NB4 (cell line): Measurements from ENCODE around the gene FOCAD.

Experiments used
- DNase-seq: peaks from one replicate; pipeline ENCODE4 v3.0.0; 2010; ENCODE audit warnings: low read depth
- H3K4me3 ChIP-seq: one replicate; pipeline ENCODE4 v1.5.1; 2011; ENCODE audit warnings: mild to moderate bottlenecking, low read depth, low read length, moderate library complexity
- MYC ChIP-seq: IDR thresholded peaks from 2 replicates; pipeline ENCODE4 v1.6.1; 2011; ENCODE audit warnings: low read depth, low read length
- POLR2A ChIP-seq: IDR thresholded peaks from 2 replicates; pipeline ENCODE4 v1.6.1; 2011; ENCODE audit warnings: mild to moderate bottlenecking; ENCODE audit not compliant: insufficient read length; ENCODE audit errors: extremely low read depth
- TF ChIP-seq, protein P1 (sequence below): IDR thresholded peaks from one replicate; pipeline ENCODE4 v1.5.1; 2012; ENCODE audit warnings: low read depth, low read length
- TF ChIP-seq, protein P2 (sequence below): IDR thresholded peaks from 2 replicates; pipeline ENCODE4 v1.6.1; 2011; ENCODE audit warnings: low read depth, low read length

The FOCAD gene

DNA sequence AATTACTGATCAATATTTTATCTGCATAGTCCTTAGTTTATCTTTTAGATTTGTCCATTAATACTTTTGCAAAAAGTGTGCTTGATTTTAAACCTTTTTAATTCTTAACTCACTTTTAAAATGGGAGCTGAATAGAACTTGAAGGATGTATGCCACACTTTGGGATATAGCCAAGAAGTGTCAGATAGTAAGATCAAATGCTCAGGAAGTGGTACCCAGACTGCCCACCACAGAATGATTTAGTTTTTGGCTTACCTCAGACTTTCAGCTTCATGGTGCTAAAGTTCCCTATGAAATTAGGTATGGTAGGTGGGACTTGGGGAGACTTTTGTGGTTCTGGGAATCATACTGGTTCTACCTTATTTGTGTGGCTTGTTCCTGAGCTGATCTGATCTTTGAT is 14.7 kb downstream of the FOCAD start:
- TF ChIP-seq, protein P1, sequence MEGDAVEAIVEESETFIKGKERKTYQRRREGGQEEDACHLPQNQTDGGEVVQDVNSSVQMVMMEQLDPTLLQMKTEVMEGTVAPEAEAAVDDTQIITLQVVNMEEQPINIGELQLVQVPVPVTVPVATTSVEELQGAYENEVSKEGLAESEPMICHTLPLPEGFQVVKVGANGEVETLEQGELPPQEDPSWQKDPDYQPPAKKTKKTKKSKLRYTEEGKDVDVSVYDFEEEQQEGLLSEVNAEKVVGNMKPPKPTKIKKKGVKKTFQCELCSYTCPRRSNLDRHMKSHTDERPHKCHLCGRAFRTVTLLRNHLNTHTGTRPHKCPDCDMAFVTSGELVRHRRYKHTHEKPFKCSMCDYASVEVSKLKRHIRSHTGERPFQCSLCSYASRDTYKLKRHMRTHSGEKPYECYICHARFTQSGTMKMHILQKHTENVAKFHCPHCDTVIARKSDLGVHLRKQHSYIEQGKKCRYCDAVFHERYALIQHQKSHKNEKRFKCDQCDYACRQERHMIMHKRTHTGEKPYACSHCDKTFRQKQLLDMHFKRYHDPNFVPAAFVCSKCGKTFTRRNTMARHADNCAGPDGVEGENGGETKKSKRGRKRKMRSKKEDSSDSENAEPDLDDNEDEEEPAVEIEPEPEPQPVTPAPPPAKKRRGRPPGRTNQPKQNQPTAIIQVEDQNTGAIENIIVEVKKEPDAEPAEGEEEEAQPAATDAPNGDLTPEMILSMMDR, result no peak
- no peak for TF ChIP-seq MYC
- TF ChIP-seq, protein P2, sequence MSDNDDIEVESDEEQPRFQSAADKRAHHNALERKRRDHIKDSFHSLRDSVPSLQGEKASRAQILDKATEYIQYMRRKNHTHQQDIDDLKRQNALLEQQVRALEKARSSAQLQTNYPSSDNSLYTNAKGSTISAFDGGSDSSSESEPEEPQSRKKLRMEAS, result no peak
- DNase-seq, result no peak
- no peak overlapping the region for H3K4me3 ChIP-seq

DNA sequence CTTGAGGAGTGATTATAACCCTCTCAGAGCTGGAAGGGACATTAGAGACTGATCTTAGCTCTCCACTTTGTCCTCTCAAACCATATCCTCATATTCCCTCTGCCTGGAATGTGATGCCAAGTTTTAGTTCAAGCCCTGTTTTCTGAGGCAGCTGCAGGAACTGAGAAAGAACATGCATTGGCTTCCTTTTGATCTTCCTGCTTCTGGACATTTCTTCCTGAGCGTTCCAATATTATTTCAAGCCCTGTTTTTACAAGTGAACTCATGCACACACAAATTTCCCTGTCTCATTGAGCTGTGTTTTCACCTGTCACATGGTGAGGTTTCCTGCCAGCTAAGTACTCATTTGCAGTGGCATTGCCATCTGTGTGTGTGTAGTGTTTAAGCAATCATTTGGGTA is 17.0 kb downstream of the FOCAD start:
- no peak for DNase-seq
- TF ChIP-seq MYC, result no peak
- TF ChIP-seq, protein P2, result no peak
- TF ChIP-seq, protein P1, result no peak
- no peak for TF ChIP-seq POLR2A
- H3K4me3 ChIP-seq, result no peak overlapping the region

DNA sequence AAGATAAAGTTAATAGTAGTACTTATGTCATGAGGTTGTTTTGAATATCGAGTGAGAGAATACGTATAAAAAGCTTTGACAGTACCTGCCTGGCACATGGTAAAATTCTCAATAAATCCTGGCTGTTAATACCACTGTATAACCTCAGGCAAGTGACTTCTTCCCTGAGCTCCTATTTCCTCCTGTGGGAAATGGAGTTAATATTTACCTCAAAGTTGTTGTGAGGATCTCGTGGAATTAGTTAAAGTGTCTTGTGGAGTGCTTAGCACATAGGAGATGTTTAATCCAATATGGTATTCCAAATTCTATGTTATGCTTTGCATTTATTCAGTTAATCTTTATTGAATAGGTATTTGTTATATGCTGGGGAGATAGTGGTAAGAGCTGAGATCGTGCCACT is 18.5 kb downstream of the FOCAD start:
- H3K4me3 ChIP-seq, result no peak overlapping the region
- no peak for DNase-seq
- TF ChIP-seq, protein P1, result no peak
- TF ChIP-seq, protein P2, result no peak
- TF ChIP-seq POLR2A (no peak), MYC (no peak)

DNA sequence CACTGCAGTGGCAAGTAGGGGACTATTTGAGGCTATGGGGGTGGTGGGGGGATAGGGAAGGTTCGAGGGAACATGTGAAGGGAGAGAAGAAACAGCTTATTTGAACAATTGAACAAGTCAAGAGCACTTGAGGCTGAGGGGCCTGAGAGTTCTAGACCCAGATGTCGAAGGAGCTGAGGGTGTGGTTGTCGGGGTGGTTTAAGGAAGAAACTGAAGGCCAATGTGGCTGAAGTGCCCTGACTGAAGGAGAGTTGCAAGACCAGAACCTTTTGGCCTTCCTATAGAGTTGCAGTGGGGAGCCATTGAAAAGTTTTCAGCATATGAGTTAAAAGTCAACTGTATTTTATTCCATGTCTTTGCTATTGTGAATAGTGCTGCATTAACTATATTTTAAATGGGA is 19.1 kb downstream of the FOCAD start:
- no peak overlapping the region for H3K4me3 ChIP-seq
- DNase-seq, result no peak
- TF ChIP-seq, protein P1, result no peak

DNA sequence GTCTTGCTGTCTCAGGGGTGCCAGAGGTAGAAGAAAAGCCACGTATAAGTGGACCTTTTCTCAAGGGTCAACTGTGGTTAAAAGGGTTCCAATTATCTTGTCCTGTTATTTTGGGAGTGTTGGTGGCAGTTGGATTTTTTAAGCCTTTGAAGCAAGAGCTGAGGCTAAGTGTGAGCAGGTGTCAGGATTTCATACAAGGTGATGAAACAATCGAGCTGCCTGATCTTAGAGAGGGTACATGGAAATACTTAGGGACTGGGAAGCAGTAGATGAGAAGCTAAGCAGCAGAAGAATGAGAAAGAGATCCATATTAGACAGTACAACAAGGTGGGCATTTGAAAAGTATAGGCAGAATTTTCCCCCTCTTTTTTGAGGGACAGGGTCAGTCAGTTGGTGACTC is 23.6 kb downstream of the FOCAD start:
- no peak for TF ChIP-seq MYC
- TF ChIP-seq, protein P2, result no peak
- TF ChIP-seq, protein P1, result no peak
- no peak for TF ChIP-seq POLR2A
- no peak for DNase-seq
- H3K4me3 ChIP-seq, result no peak overlapping the region

DNA sequence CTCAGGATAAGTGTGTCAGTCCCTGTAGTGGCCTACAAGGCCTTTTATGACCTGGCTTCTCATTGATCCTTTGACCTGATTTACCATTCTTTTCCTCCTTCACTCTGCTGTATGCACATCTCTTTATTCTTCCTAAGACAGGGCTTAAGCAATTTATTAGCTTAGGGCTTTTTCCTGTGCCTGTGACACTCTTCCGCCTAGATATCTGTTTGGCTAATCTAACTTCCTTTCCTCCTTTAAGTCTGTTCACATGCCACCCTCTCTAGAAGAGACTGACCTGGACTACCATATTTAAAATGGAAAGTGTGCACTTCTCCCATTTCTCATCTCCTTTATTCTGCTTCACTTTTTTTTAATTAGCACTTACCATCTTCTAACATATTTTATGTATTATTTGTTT is 29.1 kb downstream of the FOCAD start:
- TF ChIP-seq, protein P1, result no peak
- TF ChIP-seq MYC (no peak), POLR2A (no peak)
- TF ChIP-seq, protein P2, result no peak
- no peak for DNase-seq
- H3K4me3 ChIP-seq, result no peak overlapping the region
